HG03108 (cell line): ENCODE measurements around the gene PERM1.
"Not testable (repeated sequence)": the region's sequence is repeated elsewhere in the genome, so short reads cannot be mapped to it uniquely, and the experiment has no call there.

Source experiments
- ATAC-seq: cut with Tn5 transposase; IDR thresholded peaks from one replicate; pipeline ENCODE4 v1.9.1; 2021; ENCODE audit warnings: moderate library complexity; ENCODE audit not compliant: unreplicated experiment

Gene PERM1

DNA sequence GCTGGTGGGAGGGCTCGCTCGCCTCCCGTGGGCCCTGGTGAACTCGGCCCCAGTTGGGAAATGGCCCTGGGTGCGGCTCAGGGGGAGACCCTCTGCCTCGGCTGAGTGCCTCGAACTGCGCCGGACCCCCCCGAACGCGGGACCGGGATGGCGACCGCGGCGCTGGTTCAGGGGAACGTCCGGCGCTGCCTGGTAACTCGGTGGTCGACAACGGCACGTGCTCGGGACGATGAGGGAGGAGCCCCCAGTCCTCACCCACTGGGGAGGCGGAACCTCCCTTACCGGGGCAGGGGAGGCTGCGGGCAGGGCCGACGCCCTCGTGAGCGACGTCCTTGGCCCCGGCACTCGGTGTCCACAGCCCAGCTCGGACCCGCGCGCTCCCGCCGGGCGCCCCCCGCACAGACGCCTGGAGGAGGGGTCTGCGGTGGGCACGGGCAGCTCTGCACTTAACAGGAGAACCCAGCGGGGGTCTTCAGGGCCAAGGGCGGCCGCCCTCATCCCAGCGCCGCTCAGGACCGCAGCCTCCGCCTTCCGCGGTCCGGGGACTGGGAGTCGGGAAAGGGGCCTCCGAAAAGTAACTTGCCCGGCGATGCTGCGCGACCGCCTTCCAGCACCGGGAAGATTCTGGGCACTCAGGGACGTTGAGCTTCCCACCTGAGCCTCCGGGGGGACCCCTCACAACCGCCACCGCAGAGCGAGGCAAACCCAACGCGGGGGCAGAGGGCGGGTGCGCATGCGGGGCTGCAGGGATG is 16.3 kb upstream of the PERM1 start:
- ATAC-seq = no peak

DNA sequence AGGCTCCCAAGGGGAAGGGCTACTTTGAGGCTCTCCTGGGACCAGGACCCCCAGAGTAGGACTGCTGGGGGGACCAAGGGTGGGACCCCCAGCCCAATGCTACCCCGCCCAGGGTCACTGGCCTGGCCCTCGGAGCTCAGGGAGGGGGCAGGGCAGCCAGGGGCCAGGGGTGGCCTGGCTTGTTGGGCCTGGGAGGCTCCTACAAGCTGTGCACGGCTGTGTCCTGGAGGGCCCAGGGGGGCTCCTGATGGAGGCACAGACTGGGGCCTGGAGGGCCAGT is 15.8 kb upstream of the PERM1 start:
- ATAC-seq = no peak

DNA sequence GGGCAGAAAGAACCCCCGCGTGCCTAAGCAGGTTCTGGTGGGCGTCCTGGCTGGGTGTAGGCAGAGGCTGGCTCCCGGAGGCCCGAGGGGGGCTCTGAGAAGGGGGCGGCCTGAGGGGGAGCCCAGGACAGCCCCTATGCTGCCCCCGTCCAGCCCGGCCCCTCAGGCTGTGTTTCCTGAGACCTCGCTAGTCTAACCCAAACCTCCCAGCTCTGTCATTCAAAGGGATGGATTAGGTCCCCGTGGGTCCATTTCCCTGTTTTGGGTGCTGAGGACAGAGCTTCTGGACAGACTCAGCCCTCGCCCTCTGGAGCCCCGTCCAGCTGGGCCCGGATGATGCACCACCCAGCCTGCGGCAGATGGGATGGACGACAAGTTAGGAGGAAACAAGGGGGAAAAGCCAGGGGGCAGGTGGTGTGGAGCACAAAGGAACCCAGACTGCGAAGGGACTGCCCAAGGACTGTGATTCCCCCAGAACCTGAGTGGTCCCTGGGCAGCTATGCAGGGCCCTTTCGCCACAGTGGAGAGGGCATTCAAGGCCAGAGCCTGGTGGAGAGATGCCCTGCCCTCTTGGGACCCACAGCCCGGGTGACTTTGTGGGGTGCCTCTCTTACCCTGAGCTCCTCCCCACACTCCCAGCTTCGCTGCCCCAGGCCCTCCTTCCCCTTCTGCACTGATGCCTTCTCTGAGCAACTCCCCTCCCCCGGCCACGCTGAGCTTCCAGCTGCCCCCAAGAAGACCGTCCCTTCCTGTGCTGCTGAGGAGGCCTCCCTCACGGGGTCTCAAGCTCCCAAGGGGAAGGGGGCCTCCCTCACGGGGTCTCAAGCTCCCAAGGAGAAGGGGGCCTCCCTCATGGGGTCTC is 15.2 kb upstream of the PERM1 start:
- no peak for ATAC-seq

DNA sequence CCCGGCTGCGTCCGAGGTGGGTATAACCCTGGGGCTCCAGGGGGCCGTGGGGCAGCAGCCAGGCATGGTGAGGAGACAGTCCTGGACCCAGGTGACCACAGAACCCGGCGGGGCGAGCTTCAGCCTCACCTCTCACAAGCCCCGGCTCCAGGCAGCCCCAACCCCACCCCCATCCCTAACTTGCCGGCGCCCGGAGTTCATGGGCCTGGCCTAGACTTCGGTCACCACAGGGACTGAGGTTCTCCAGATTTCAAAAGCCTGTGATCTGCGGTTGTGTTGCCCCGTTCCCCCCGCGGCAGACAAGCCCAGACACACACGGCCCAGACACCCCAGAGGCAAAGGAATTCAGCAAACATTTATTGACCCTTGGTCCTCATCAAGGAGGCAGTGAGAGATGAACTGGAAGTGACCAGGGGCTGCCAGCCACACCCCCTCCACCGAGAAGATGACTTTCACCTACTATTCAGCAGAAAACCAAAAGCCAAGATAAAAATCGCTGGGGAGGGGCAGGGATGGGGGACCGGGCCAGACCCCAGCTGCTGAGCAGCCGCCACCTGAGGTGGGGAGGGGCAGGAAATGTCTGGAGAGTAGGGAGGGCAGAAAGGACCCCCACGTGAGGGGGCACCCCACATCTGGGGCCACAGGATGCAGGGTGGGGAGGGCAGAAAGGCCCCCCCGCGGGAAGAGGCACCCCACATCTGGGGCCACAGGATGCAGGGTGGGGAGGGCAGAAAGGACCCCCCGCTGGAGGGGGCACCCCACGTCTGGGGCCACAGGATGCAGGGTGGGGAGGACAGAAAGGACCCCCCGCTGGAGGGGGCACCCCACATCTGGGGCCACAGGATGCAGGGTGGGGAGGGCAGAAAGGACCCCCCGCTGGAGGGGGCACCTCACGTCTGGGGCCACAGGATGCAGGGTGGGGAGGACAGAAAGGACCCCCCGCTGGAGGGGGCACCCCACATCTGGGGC is 14.1 kb upstream of the PERM1 start:
- no peak for ATAC-seq

DNA sequence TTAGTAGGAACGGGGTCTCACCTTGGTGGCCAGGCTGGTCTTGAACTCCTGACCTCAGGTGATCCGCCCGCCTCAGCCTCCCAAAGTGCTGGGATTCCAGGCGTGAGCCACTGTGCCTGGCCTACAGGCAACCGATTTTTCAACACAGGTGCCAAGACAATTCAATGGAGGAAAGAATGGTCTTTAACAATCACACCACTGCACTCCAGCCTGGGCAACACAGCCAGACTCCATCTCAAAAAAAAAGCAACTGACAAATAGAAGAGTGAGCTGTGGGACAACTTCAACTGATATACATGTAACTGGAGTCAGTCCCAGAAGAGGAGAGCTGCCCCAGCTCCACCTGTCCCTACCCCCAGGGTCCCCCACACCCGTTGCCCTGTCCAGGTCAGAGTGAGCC is 12.7 kb upstream of the PERM1 start:
- ATAC-seq = not testable (repeated sequence)

DNA sequence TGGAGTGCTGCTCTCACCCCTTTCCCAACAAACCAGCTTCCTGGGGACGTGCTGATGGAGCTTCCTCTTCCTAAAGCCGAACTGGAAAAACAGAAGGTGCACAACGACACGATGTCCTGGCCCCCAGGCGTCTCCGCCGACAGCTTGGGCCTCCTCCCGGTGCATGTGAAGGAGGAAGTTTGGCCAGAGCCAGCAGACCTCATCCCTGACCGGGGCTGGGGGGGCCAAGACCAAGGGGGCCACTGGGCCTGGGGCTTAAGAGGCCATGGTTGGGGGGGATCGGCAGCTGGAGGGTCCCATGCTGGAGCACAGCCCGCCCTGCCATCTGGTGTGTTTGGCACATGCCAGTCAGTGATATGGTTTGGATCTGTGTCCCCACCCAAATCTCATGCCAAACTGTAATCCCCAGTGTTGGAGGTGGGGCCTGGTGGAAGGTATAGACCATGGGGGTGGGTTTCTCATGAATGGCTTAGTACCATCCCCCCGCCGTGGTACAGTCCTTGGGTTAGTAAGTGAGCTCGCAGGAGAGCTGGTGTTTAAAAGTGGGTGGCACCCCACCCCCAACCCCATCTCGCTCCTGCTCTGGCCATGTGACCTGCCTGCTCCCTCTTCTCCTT is 11.6 kb upstream of the PERM1 start:
- no peak for ATAC-seq

DNA sequence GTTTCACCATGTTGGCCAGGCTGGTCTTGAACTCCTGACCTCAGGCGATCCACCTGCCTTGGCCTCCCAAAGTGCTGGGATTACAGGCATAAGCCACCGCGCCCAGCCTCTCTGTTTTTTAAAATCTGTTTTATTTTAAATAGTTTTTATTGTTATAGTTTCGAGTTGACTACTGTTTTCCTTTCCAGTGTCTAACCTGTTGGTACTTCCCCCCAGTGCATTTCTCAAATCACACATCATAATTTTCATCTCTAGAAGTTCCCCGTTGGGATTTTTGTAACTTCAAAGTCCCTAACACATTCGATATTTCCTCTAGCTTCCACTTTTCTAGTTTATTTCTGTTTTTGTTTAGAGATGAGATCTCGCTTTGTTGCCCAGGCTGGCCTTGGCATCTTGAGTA is 10.5 kb upstream of the PERM1 start:
- ATAC-seq = no peak

DNA sequence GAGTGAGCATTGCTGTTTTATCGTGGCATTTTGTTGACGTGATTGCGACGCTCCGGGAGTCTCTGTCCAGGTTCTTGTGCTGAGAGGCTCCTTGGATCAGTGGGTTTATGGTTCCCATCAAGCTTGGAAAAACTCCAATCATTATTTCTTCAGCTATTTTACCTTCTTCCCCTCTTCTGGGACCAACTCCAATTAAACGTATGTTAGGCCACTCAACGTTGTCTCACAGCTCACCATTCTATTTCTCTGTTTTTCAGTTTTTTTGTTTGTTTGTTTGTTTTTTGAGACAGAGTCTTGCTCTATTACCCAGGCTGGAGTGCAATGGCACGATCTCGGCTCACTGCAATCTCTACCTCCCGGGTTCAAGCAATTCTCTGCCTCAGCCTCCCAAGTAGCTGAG is 10.0 kb upstream of the PERM1 start:
- ATAC-seq = no peak

DNA sequence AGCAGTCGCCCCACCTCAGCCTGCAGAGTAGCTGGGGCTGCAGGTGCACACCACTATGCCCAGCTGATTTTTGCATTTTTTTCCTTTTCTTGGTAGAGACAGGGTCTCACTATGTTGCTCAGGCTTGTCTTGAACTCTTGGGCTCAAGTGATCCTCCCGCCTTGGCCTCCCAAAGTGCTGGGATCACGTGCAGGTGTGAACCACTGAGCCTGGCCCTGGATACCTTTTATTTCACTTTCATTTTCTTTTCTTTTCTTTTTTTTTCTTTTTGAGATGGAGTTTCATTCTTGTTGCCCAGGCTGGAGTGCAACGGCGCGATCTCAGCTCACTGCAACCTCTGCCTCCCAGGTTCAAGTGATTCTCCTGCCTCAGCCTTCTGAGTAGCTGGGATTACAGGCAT is 9.4 kb upstream of the PERM1 start:
- not testable (repeated sequence) for ATAC-seq

DNA sequence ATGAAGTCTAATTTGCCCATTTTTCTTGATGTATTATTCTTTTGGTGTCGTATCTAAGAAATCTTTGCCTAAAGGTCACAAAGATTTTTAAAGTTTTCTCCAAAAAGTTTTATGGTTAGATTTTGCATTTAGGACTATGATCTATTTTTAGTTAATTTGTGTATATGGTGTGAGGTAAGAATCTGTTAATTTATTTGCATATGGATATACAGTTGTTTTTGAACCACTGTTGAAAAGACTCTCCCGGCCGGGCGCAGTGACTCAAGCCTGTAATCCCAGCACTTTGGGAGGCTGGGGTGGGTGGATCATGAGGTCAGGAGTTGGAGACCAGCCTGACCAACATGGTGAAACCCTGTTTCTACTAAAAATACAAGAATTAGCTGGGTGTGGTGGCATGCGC is 6.2 kb upstream of the PERM1 start:
- not testable (repeated sequence) for ATAC-seq

DNA sequence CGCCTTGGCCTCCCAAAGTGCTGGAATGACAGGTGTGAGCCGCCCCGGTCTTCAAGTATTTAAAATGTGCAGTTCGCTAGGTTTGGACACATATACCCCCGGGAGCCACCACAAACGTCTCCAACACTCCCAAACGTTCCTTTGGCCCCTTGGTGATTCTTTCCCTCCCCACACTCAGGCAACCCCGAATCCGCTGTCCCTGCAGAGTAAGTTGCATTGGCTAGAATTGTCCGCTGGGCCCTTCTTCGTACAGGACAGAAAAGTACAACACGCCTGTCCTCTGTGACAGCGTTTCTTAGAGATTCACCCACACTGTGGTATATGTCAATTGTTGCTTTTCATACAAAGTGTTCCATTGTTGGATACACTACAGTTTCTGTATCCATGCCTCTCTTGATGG is 3.2 kb upstream of the PERM1 start:
- no peak for ATAC-seq

DNA sequence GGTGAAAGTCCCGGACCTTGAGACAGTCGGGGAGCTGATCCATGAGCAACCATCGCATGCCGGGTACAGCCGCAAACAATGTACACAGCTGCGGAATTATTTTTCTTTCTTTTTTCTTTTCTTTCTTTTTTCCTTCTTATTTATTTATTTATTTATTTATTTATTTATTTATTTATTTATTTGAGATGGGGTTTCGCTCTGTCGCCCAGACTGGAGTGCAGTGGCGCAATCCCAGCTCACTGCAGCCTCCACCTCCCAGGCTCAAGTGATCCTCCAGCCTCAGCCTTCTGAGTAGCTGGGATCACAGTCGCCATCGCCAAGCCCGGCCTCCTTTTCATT is 2.6 kb upstream of the PERM1 start:
- ATAC-seq = no peak

DNA sequence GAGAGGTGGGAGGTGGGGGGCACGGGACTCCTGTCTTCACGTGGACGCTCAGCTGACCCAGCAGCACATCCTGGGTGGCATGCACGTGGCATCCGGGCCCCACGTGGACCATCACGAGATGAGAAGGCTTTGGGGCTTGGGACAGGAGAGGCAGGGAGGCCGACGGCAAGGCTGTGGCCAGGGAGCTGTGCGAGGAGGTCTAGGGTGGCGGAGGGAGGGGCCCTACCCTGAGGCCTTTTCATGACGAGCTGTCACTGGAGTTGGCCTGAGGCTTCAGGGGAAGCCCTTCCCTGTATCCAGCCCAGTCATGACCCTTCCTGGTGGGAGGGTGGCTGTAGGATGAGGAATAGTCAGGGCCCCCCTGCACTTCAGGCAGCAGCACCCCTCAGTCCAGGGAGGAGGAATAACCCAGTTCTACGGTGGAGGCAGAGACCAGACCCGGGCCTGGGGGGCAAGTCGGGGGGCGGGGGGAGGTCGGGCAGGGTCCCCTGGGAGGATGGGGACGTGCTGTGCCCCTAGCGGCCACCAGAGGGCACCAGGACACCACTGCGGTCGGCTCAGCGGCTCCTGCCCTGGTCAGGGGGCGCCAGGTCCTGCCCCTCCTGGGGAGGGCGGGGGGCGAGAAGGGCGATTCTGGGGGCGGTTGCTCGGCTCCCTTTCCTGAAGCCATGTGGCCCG is 2.0 kb upstream of the PERM1 start:
- no peak for ATAC-seq

DNA sequence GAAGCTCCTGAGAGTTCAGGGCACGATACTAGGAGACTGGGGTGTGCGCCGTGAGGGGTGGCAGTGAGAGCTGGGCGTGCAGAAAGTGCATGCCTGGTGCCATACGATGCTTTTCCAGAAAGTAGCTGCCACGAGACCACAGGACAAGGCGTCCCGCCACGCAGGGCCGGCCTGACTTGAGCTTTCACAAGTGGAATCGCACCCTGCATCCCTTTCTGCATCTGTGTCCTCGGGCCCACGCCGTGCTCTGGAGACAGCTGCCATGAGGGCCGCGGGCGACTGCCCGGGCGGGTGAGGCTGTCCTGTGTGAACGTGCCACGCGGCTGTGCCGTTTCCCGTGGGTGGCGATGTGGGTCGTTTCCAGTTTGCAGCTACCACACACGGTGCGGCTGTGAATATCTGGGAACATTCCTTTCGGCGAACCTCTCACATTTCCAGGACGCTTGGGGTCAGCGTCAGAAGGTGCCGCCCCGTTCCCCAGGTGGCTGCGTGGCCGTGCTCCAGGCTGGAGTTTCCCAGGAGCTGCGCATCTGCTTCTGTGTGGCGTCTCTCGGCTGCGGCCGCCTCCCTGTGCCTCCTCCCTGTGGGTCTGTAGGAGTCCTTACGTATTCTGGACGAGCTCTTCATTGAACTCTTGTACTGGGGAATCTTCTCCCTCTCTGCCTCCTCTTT is 1.0 kb upstream of the PERM1 start:
- no peak for ATAC-seq

DNA sequence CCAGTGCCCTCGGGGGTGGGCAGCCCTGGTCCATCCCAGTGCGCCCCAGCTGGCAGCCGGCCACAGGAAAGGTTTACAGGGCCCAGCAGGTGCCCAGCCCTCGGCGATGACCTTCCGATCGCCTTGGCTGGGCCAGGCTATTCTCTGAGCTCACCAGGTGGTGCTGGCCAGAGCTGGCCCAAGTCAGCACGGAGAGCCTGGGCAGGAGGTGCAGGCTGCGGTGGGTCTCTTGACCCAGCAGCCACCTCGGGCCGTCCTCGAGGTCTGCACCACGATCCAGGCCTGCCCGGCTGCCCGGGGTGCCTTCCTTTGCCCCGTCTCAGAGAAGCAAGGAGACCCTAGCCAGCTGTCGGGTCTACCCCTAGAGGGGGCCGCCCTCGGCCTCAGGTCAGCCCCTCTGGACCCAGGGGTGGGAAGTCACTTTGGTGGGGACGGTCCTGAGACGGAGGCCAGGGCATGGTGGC is 370 bp downstream of the PERM1 start:
- ATAC-seq = no peak

DNA sequence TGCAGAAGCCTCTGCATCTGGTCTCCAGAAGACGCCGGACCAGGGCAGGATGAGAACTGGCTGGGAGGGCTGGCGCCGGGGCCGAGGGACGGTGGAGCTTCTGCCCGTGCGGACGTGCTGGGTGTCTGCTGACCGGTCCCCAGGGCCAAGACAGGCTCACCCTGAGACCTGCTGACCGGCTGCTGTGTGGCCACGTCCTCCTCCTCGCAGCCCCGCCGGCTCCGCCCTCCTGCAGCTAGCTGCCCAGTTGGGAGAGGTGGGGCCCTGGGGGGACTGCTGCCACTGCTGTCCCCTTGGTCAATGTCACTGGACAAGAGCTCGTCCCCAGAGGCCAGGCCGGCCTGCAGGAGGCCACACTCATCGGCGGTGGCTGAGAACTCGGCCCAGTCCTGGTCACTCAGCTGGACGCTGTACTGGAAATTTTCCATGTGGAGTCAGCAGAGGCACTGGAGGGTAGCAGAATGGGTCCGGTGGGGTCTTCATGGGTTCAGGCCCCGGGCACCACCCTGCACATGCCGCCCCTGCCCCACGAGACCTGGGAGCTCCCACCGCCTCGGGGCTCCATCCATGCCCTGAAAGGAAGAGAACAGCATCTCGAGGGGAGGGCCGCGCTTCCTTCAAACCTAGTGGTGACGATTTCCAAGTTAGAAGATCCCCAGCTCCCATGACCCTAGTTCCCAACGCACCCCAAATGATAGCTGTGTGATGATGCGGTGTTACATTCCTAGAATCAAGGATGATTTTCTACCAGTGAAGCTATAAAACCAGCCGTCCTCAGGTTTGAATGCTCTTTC is 1.1 kb downstream of the PERM1 start:
- no peak for ATAC-seq

DNA sequence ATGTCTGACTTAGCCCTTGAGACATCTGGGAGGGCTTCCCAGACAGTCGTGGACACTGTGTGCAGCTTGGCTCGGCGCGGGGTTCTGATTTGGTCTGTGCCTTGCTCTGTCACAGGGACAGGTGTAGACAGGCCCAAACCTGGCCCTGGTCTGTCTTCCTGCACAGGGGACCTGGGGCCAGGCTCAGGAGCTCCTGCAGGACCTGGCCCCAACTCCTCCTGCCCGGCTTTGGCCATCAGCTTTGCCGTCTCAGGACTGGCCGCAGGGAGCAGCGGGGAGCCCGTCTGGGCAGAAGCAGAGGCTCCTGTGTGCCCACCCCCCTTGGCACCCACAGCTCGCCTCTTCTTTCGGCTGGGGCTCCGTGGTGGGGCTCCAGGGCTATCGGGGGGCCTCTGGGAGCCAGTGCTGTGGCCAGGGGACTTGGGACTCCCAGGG is 1.7 kb downstream of the PERM1 start:
- no peak for ATAC-seq

DNA sequence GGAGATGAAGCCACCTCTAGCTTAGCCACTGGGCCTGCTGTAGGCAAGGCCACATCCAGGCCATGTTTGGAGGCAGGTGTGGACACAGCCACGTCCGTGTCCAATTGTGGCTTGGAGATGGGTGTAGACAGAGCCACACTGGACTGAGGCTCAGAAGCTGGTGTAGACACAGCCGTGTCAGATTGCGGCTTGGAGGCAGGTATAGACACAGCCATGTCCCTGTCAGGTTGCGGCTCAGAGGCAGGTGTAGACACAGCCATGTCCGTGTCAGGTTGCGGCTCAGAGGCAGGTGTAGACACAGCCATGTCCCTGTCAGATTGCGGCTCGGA is 2.2 kb downstream of the PERM1 start:
- ATAC-seq = no peak
